ENCODE measurements around the gene SLC27A3.
"Not testable (repeated sequence)": the region's sequence is repeated elsewhere in the genome, so short reads cannot be mapped to it uniquely, and the experiment has no call there.

SLC27A3 gene

DNA sequence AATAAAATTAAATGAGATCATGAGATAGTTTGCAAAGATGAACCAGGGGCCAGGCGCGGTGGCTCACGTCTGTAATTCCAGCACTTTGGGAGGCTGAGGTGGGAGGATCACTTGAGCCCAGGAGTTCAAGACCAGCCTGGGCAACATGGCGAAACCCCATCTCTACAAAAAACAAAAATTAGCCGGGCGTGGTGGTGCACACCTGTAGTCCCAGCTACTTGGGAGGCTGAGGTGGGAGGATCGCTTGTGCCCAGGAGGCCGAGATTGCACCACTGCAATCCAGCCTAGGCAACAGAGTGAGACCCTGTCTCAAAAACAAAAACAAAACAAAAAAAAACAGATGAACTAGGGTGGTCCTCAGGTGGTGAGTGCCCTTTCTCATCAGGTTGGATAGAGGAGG is 7.4 kb downstream of the SLC27A3 start:
- DNase-seq = not testable (repeated sequence)

DNA sequence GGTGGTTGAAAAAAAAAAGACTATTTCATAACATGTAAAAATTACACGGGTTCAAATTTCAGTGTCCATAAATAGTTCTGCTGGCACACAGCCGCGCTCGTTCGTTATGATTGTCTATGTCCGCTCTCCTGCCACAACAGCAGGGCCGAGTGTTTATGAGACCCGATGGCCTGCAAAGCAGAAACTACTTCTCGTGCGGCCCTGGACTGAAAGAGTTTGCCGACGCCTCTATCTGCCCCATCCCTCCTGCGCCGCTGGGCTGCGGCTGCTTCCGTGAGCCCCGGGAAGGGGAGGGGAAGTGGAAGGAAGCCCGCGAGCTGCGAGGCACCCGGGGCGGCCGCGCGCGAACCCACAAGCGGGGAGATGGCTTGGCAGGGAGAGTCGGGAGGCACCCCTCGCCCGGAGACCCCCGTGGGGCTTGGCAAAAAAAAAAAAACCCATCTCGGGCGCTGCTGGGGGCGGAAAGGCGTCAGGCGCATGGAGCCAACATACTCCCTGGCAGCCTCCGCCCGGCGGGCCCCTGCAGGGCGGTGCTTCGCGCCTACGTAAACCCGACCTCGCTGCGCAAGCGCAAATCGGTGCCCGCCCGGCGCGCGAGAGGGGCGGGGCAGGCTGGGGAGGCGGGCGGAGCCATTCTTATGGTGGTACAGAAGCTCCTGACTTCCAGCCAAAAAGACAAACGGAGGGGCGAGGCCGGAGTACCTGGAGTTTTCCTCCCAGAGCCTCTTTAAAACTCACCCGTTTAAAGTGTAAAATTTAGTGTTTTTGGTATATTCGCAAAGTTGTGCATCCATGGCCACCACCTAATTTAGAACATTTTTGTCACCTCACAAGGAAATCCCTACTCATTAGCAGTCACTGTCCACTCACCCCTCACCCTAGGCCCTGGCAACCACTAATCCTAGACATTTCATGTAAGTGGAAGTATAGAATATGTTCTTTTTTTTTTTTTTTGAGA is 8.3 kb downstream of the SLC27A3 start:
- peak; percentile 94 for DNase-seq

DNA sequence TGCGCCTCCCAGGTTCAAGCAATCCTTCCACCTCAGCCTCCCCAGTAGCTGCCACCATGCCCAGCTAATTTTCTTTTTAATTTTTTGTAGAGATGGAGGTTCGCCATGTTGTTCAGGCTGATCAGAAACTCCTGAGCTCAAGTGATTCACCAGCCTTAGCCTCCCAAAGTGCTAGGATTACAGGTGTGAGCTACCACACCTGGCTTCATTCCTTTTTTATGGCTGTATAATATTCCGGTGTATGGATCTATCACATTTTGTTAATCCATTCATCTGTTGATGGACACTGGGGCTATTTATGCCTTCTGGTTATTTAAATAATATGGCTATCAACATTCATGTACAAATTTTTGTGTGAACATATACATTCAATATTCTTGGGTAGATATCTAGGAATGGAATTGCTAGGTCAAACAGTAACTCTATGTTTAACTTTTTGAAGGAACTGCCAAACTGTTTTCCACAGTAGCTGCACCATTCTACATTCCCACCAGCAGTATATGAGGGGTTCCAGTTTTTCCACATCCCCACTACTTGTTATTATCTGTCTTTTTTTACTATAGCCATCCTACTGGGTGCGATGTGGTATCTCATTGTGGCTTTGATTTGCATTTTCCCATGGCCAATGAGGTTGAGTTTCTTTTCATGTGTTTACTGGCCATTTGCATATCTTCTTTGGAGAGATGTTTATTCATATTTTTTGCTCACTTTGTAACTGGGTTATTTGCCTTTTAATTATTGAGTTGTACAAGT is 11.0 kb downstream of the SLC27A3 start:
- no peak for DNase-seq

DNA sequence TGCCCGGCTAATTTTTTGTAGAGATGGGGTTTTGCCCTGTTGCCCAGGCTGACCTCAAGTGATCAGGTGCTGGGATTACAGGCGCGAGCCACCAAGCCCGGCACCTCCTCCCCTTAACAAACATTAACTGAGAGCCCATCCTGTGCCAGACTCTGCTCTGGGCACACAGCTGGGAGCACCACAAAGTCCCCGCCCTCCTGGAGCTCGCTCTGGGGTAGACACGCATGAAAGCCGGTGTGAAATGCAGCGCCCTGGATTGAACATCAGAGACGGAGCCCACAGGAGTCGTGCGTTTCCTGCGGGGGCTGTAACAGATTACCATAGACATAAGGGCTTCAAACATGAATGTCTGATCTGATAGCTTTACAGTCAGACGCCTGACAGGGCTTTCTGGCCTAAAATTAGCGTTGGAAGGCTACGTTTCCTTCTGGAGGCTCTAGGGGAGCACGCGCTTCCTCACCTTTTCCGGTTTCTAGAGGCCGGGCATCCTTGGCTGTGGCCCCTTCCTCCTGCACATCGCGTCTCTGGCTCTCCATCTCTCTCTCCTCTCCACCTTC is 14.3 kb downstream of the SLC27A3 start:
- no peak for DNase-seq

DNA sequence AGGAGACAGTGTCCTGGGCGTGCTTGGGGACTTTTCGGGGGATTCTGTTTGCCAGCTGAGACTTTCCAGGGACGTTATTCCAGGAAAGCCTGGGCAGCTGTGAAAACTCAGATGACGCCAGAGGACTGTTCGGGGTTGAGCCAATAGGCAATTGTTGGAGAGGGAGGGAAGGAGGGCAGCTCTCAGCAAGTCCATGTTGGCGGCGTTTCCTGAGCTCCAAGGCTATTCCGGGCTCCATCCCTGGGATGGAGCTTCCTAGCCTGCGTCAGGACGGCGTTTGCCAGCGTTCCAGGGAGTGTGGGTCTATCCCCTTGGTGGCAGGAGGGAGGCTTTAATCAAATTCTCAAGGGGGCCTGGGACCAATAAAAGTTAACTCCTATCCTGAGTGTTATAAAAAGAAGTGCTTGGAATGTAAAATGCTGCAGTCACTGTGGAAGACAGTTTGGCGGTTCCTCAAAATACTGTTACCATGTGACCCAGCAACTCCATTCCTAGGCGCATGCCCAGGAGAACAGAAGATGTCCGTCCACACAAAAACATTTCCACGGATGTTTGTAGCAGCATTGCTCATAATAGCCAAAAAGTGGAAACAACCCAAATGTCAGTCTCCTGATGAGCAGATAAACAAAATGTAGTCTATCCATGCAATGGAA is 15.2 kb downstream of the SLC27A3 start:
- peak; percentile 50 for DNase-seq

- no peak for DNase-seq
Measured at GRCh38 chr1:153790966-153791647, 15.9 kb downstream of the SLC27A3 start.

DNA sequence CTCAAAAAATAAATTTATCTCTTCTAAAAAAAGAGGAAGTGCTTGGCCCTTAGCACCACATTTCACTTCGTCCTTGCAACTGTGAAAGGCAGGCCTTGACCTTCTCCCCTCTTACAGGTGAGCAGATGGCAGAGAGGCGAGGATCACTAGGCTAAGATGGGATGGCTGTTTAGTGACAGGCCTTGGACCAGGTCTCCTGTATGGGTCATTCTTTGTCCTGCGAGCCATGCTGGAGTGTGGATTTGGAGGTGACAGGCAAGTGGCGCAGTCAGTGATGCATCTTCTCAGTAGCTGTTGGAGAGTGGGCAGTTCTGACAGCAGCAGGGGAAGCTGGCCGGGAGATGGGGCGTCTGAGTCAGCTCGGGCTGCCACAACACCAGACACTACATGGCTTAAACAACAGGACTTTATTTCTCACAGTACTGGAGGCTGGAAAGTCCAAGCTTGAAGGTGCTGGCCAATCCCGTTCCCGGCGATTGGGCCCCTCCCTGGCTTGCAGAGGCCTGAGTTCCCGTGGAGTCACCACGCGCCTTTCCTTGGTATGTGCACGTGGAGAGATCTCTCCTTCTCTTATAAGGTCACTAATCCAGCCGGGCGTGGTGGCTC is 16.5 kb downstream of the SLC27A3 start:
- DNase-seq = no peak

DNA sequence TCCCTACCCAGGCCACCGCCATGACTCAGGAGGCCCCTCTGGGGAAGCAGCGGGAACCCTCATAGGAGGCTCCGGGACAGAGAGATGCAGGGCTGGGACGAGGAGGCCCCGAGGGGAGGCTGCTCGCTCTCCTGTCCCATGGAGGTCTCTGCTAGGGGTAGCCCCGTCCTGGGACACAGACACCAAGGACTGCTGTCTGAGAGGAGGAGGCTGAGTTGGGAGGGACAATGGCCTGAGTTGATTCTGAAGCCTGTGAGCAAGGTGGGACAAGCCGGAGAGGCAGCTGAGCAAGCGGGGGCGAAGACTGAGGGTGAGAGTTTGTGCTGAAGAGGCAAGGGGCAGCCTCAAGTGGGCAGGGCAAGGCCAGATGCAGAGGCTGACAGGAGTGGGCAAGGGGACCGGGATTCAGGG is 17.4 kb downstream of the SLC27A3 start:
- DNase-seq = no peak

DNA sequence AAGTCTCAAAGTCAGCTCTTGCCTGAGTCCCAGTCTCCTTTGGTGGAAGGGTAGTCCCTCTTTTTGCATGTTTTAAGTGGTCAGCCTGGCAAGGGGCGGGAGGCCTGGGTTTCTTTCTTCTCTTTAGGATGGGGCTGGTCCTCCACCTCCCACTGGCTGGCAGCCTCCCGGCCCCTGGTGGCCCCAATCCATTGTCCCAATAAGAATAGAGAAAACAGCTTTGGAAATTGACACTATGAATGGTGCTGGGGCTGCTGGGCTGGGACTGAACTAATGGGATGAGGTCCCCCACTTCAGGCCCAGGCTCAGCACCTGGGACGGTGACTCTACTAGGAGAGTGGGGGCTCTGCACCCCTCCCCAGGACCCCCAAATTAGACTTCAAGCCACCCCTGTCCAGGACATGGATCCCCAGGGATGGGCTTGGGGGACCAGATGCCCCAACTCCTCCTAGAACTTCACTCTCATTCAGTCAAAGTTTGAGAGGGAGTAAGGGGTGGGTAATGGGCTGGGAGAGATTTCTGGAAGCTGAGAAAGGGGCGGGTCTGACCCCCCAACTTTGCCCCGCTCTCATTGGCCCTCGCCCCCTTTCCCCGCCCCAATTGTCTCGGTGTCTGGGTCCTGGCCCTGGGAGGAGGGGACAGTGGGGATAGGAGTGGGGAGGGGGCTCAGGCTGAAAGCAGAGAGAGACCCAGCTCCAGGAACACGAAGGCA is 18.2 kb downstream of the SLC27A3 start:
- no peak for DNase-seq

GRCh38 chr1:153793973-153794615 is 18.9 kb downstream of the SLC27A3 start:
- DNase-seq = no peak

- DNase-seq = no peak
Measured at GRCh38 chr1:153794624-153795329, 19.6 kb downstream of the SLC27A3 start.

DNA sequence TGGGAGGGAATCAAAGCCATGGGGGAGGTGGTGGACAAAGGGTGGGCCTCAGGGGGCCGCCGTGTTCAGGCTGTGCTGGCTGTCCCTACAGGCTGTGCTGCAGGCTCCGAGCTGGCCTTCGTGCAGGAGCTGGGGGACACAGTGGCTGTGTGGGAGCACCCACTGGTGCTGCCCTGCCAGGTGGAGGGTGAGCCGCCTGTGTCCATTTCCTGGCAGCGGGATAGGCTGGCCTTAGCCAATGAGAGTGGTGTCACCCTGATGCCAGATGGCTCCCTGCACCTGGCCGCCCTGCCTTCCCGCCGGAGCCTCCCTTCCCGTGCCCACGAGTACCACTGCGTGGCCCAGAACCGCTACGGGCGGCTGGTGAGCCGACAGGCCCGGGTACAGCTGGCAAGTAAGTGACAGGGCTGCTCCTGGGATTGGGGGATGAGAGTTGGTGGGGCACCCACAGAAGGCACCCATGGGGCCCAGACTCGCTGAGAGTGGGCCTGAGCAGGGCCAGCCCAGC is 20.2 kb downstream of the SLC27A3 start:
- no peak for DNase-seq

DNA sequence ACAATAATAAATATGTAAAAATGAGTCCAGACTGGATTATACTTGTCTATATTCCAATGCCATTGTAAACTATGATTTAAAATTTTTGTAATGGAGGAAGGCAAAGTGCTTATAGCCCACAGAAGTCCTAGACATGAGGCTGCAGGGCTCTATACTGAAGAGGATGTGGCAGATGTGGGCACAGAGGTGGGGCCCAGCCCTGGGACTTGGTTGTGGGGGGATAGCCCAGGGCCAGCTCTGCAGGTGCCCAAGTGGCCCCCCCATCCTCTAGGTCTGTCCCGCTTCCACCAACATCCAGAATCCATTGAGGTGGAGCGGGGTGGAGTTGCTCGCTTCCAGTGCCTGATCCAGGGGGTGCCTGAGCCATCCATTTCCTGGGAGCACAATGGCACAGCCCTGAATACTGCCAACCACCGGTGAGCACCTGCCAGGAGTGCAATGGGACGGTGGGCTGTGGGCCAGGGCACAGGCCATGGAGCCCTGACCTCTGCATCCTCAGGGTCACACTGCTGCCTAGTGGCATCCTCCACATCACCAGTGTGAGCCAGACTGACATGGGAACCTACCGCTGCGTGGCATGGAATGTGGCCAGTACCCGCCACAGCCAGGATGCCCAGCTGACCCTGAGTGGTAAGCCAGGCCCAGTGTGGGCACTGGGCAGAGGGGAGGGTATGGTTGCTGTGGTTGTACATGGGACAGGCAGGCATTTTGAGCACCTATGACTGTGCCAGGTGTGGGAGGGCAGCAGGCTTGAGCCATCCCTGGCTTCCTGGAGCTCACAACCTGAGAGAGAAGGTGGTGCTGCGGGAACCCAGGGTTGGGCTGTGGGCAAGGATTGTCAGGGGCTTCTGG is 21.0 kb downstream of the SLC27A3 start:
- DNase-seq = no peak

DNA sequence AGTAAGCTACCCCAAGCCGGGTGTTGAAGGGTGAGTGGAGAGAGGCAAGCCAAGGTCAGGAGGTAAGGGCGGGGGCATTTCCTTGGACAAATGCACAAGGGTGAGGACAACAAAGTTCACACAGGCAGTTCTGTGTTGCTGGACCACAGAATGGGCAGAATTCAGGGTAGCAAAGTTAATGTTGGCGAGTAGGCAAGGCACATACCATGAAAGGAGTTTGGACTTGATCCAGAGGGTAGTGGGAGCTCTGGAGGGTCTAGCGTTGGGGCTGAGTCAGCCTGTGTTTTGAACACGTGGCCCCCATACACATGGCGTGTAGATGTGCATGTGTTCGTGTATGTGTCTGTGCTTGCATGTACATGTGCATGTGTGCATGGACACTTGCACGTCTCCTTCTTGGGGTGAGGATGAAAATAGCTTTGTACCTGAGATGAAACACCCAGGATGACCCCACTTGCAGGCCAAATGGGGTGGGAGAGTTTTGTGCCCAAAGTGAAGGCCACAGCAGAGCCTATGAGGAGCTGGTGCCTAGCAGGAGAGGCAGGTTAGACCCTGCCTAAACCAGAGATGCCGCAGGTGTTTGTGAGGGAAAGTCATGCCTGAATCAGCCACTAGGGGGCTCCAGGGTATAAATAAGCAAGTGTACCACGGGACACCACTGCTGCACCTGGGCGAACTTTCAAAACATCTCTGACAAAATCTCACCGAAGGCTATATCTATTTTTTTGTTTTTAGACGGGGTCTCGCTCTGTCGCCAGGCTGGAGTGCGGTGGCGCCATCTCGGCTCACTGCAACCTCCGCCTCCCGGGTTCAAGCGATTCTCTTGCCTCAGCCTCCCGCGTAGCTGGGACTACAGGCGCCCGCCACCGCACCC is 21.8 kb downstream of the SLC27A3 start:
- peak; percentile 63 for DNase-seq

DNA sequence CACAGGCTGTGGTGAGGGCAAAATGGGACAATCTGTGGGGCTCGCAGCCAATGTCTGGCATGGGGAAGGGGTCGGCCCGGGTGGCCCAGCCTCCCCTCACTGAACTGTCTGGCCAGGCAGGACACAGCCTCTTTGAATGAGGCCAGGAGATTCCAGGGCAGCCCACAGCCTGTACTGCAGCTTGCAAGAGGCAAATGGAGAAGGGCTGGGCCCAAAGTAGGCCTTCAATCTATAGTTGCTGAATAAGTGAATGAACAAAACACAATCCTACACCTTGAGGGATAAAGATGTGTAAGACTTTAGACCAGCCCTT is 23.2 kb downstream of the SLC27A3 start:
- no peak for DNase-seq

DNA sequence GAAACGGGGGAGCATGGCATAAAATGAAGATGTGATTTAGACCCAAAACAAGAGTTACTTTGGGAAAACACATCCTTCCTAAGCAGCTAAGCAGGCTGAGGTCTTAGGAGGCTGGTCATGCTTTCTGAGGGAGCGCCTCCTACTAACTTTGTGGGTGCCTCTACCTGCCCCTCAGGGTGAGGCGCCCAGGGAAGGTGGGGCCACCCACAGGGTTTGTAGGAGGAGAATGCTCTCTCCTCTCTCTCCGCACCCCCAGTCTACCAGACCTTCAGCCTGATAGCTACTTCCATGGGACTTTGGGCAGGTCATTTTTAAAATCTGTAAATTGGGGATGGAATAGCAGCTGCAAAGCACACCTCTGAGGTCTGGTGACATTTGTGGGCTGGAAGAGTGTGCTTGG is 23.8 kb downstream of the SLC27A3 start:
- no peak for DNase-seq

DNA sequence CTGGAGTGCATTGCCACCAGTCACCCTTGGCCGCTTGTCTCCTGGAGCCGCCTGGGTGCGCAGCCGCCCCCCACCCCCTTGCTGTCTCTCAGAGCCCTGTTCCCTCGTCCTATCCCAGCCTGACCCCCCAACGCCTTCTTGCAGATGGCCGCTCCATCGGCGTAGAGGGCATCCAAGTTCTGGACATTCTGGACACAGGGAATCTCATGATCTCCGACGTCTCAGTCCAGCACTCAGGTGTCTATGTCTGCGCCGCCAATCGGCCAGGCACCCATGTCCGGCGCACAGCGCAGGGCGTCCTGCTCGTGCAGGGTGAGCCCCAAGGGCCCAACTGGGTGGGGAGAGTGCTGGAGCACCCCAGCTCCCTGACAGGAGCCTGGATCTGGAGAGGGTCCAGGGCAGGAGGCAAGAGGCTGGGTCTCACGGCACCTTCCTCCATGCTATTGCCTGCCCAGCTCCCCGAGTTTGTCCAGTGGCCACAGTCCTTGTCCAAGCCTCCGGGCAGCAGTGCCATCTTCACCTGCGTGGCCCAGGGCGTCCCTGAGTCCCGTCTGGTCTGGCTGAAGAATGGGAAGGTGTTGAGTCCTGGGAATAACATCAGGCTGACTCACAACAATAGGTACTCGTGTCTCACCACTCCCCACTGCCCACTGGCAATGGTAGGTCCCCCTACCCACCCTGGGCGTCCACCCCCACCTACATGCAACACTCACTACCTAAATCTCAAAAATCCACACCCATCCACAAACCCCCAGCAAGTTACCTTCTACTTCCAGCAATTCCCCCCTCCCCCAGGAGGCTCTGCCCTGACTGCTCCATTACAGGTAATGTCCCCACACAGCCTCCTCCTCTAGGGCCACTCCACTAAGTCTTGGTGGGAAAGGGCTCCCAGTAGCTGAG is 24.6 kb downstream of the SLC27A3 start:
- no peak for DNase-seq

All from NCI-H774 (cell line).